Transverse colon (tissue), 3 donors: ENCODE data around the gene PGAP2.

Experiments
- CTCF ChIP-seq, 5 experiments: fragments of 200-600 bp in 3 of 5; fragments of 450-650 bp in 2 of 5; sonication (generic) in 3 of 5; IDR thresholded peaks; 1 replicate in 2 of 5; 2 replicates in 3 of 5; pipeline ENCODE4 v1.5.1; 2016 to 2017; ENCODE audit warnings: antibody characterized with exemption in 5 of 5, inconsistent platforms in 3 of 5, mild to moderate bottlenecking in 2 of 5, moderate library complexity in 1 of 5
- EP300 ChIP-seq: sonication (generic); formaldehyde crosslinking; IDR thresholded peaks from one replicate; pipeline ENCODE4 v1.6.1; 2017; ENCODE audit warnings: antibody characterized with exemption, low read depth

GRCh38 chr11:3866206-3866605 is 57.8 kb downstream of the PGAP2 start:
- TF ChIP-seq EP300 (no peak), CTCF (IDR thresholded peaks at IDR 0.05) (no peak)
